Measurements from ENCODE around the gene GPX6.
"Not testable (repeated sequence)": the region's sequence is repeated elsewhere in the genome, so short reads cannot be mapped to it uniquely, and the experiment has no call there.

GPX6 gene

GRCh38 chr6:28506807-28507475 lies 8.7 kb downstream of the GPX6 start:
- H3K27ac ChIP-seq (ENCODE audit: low read length): no peak overlapping the region
- H3K9ac ChIP-seq (ENCODE audit: low read depth, low read length): no peak overlapping the region
- DNase-seq (no peak), ATAC-seq (ENCODE audit: insufficient read depth, low read depth) (no peak)
- H2AFZ ChIP-seq (ENCODE audit: low read depth, low read length): no peak overlapping the region
- no peak overlapping the region for H3K4me2 ChIP-seq (ENCODE audit: insufficient read depth, low read length)
- H3K4me1 ChIP-seq (ENCODE audit: insufficient read depth, low read length): no peaks in the 10 kb centered on the region
- H3K27me3 ChIP-seq (ENCODE audit: insufficient read depth, low read length, poor library complexity): no peaks in the 10 kb centered on the region
- H4K20me1 ChIP-seq (ENCODE audit: insufficient read depth, low read length): no peaks in the 10 kb centered on the region
- no peaks in the 10 kb centered on the region for H3K9me3 ChIP-seq (ENCODE audit: insufficient read depth, low read length, severe bottlenecking)
- TF ChIP-seq CTCF (IDR thresholded peaks at IDR 0.05; ENCODE audit: borderline replicate concordance, extremely low read depth, low read length, poor library complexity, severe bottlenecking): no peak
- no peak for TF ChIP-seq EZH2 (IDR thresholded peaks at IDR 0.05; ENCODE audit: borderline replicate concordance, low read depth, low read length, severe bottlenecking)
- no peaks in the 10 kb centered on the region for H3K79me2 ChIP-seq (ENCODE audit: insufficient read depth, low read length)
- no peaks in the 10 kb centered on the region for H3K36me3 ChIP-seq (ENCODE audit: insufficient read depth, low read length)
- no peak overlapping the region for H3K4me3 ChIP-seq (ENCODE audit: low read depth in 1 of 2, low read length in 2 of 2)

- Histone ChIP-seq H3K4me3 (ENCODE audit: low read depth in 1 of 2, low read length in 2 of 2) (no peak overlapping the region), H3K4me1 (ENCODE audit: insufficient read depth, low read length) (no peaks in the 10 kb centered on the region), H3K4me2 (ENCODE audit: insufficient read depth, low read length) (no peak overlapping the region), H3K27ac (ENCODE audit: low read length) (no peak overlapping the region), H3K9ac (ENCODE audit: low read depth, low read length) (no peak overlapping the region), H3K36me3 (ENCODE audit: insufficient read depth, low read length) (no peaks in the 10 kb centered on the region), H4K20me1 (ENCODE audit: insufficient read depth, low read length) (no peaks in the 10 kb centered on the region), H3K79me2 (ENCODE audit: insufficient read depth, low read length) (no peaks in the 10 kb centered on the region), H2AFZ (ENCODE audit: low read depth, low read length) (no peak overlapping the region), H3K9me3 (ENCODE audit: insufficient read depth, low read length, severe bottlenecking) (no peaks in the 10 kb centered on the region), H3K27me3 (ENCODE audit: insufficient read depth, low read length, poor library complexity) (no peaks in the 10 kb centered on the region)
- TF ChIP-seq CTCF (IDR thresholded peaks at IDR 0.05; ENCODE audit: borderline replicate concordance, extremely low read depth, low read length, poor library complexity, severe bottlenecking): no peak
- TF ChIP-seq EZH2 (IDR thresholded peaks at IDR 0.05; ENCODE audit: borderline replicate concordance, low read depth, low read length, severe bottlenecking): no peak
- no peak for DNase-seq
- no peak for ATAC-seq (ENCODE audit: insufficient read depth, low read depth)
Observed at GRCh38 chr6:28505733-28506132, 9.9 kb downstream of the GPX6 start.

- not testable (repeated sequence) for H2AFZ ChIP-seq (ENCODE audit: low read depth, low read length); ATAC-seq (ENCODE audit: insufficient read depth, low read depth); H3K4me3 ChIP-seq (ENCODE audit: low read depth in 1 of 2, low read length in 2 of 2); H3K27ac ChIP-seq (ENCODE audit: low read length); H3K9me3 ChIP-seq (ENCODE audit: insufficient read depth, low read length, severe bottlenecking); DNase-seq; H3K79me2 ChIP-seq (ENCODE audit: insufficient read depth, low read length); H3K4me2 ChIP-seq (ENCODE audit: insufficient read depth, low read length); H3K9ac ChIP-seq (ENCODE audit: low read depth, low read length); H3K36me3 ChIP-seq (ENCODE audit: insufficient read depth, low read length); H3K27me3 ChIP-seq (ENCODE audit: insufficient read depth, low read length, poor library complexity); H3K4me1 ChIP-seq (ENCODE audit: insufficient read depth, low read length); H4K20me1 ChIP-seq (ENCODE audit: insufficient read depth, low read length)
Observed at GRCh38 chr6:28502709-28503305, 12.8 kb downstream of the GPX6 start.

- H3K27ac ChIP-seq (ENCODE audit: low read length); H3K27me3 ChIP-seq (ENCODE audit: insufficient read depth, low read length, poor library complexity); H3K4me3 ChIP-seq (ENCODE audit: low read depth in 1 of 2, low read length in 2 of 2); H3K36me3 ChIP-seq (ENCODE audit: insufficient read depth, low read length); H3K4me1 ChIP-seq (ENCODE audit: insufficient read depth, low read length); H3K9me3 ChIP-seq (ENCODE audit: insufficient read depth, low read length, severe bottlenecking); H3K4me2 ChIP-seq (ENCODE audit: insufficient read depth, low read length); H4K20me1 ChIP-seq (ENCODE audit: insufficient read depth, low read length); H2AFZ ChIP-seq (ENCODE audit: low read depth, low read length); H3K9ac ChIP-seq (ENCODE audit: low read depth, low read length); H3K79me2 ChIP-seq (ENCODE audit: insufficient read depth, low read length); DNase-seq; ATAC-seq (ENCODE audit: insufficient read depth, low read depth): not testable (repeated sequence)
Observed at GRCh38 chr6:28502136-28502535, 13.5 kb downstream of the GPX6 start.

Measured in DND-41 (cell line).